ENCODE results near the gene LIX1. TPM values are rescaled to one million over a fixed set of nuclear protein-coding genes. Genes with fewer than 3 reads are reported as not detected.
"Not testable (repeated sequence)": the region's sequence is repeated elsewhere in the genome, so short reads cannot be mapped to it uniquely, and the experiment has no call there.

The LIX1 gene
- total RNA-seq, 2 donors from 2014 or later = 0.26 TPM; not detected in 1

GRCh38 chr5:97089149-97089801 lies 53.1 kb downstream of the LIX1 start:
- intact Hi-C loops (cut with DNase I) = no loop called here
- 67 to 74% methylated on average over 6 of the region's 6 CpGs for WGBS, 2 donors
- H3K36me3 ChIP-seq (replicated peaks in 1 of 2; ENCODE audit: insufficient read depth in 1 of 2, low read depth in 2 of 2) = no peaks in the 10 kb centered on the region
- H3K9me3 ChIP-seq = no peaks in the 10 kb centered on the region
- DNase-seq = no peak
- H3K4me1 ChIP-seq = no peaks in the 10 kb centered on the region
- no peak for ATAC-seq
- TF ChIP-seq, protein P1, sequence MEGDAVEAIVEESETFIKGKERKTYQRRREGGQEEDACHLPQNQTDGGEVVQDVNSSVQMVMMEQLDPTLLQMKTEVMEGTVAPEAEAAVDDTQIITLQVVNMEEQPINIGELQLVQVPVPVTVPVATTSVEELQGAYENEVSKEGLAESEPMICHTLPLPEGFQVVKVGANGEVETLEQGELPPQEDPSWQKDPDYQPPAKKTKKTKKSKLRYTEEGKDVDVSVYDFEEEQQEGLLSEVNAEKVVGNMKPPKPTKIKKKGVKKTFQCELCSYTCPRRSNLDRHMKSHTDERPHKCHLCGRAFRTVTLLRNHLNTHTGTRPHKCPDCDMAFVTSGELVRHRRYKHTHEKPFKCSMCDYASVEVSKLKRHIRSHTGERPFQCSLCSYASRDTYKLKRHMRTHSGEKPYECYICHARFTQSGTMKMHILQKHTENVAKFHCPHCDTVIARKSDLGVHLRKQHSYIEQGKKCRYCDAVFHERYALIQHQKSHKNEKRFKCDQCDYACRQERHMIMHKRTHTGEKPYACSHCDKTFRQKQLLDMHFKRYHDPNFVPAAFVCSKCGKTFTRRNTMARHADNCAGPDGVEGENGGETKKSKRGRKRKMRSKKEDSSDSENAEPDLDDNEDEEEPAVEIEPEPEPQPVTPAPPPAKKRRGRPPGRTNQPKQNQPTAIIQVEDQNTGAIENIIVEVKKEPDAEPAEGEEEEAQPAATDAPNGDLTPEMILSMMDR (IDR thresholded peaks at IDR 0.05) = no peak
- no peak for TF ChIP-seq POLR2A (IDR thresholded peaks at IDR 0.05)
- no peaks in the 10 kb centered on the region for H3K27me3 ChIP-seq
- H3K4me3 ChIP-seq = no peak overlapping the region
- H3K27ac ChIP-seq = no peak overlapping the region

GRCh38 chr5:97088774-97089148 lies 53.6 kb downstream of the LIX1 start:
- no peaks in the 10 kb centered on the region for H3K9me3 ChIP-seq
- no peaks in the 10 kb centered on the region for H3K27me3 ChIP-seq
- H3K4me1 ChIP-seq = no peaks in the 10 kb centered on the region
- DNase-seq (no peak), ATAC-seq (no peak)
- no peak overlapping the region for H3K27ac ChIP-seq
- intact Hi-C loops (cut with DNase I) = no loop called here
- H3K4me3 ChIP-seq = no peak overlapping the region
- TF ChIP-seq, protein P1 (IDR thresholded peaks at IDR 0.05) = no peak
- no peak for TF ChIP-seq POLR2A (IDR thresholded peaks at IDR 0.05)
- H3K36me3 ChIP-seq (replicated peaks in 1 of 2; ENCODE audit: insufficient read depth in 1 of 2, low read depth in 2 of 2) = no peaks in the 10 kb centered on the region
- 67 to 69% methylated on average over 2 of the region's 2 CpGs for WGBS, 2 donors

- H3K27ac ChIP-seq = no peak overlapping the region
- H3K27me3 ChIP-seq = no peaks in the 10 kb centered on the region
- DNase-seq (no peak), ATAC-seq (no peak)
- no peak for TF ChIP-seq POLR2A (IDR thresholded peaks at IDR 0.05)
- TF ChIP-seq, protein P1 (IDR thresholded peaks at IDR 0.05) = no peak
- no peaks in the 10 kb centered on the region for H3K9me3 ChIP-seq
- intact Hi-C loops (cut with DNase I) = no loop called here
- no peaks in the 10 kb centered on the region for H3K4me1 ChIP-seq
- no peak overlapping the region for H3K4me3 ChIP-seq
- no peaks in the 10 kb centered on the region for H3K36me3 ChIP-seq (replicated peaks in 1 of 2; ENCODE audit: insufficient read depth in 1 of 2, low read depth in 2 of 2)
- WGBS, 2 donors = 74 to 84% methylated on average over 4 of the region's 4 CpGs
These were observed 55.3 kb downstream of the LIX1 start for GRCh38 chr5:97087138-97087537.

DNA sequence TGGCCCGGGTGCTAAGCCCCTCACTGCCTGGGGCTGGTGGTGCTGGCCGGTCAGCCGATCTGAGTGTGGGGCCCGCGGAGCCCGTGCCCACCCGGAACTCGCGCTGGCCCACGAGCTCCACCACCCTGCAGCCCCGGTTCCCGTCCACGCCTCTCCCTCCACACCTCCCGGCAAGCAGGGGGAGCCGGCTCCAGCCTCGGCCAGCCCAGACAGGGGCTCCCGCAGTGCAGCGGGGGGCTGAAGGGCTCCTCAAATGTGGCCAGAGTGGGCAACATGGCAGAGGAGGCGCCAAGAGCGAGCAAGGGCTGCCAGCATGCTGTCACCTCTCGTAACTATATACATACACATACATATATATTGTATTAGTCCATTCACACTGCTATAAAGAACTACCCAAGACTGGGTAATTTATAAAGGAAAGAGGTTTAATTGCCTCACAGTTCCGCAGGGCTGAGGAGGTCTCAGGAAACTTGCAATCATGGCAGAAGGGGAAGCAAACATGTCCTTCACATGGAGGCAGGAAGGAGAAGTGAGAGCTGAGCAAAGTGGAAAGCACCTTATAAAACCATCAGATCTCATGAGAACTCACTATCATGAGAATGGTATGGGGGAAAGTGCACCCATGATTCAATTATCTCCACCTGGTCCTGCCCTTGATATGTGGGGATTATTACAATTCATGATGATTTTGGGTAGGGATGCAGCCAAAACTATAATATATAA lies 56.8 kb downstream of the LIX1 start:
- Histone ChIP-seq H3K36me3 (replicated peaks in 1 of 2; ENCODE audit: insufficient read depth in 1 of 2, low read depth in 2 of 2) (no peaks in the 10 kb centered on the region), H3K27ac (no peak overlapping the region), H3K27me3 (no peaks in the 10 kb centered on the region), H3K4me1 (no peaks in the 10 kb centered on the region), H3K9me3 (no peaks in the 10 kb centered on the region), H3K4me3 (no peak overlapping the region)
- peak in 1 of 4 donors; percentile 8 for DNase-seq
- WGBS, 2 donors = 81 to 95% methylated on average over 10 to 17 of the region's 22 CpGs
- ATAC-seq = no peak
- intact Hi-C loops (cut with DNase I) = no loop called here
- TF ChIP-seq POLR2A (IDR thresholded peaks at IDR 0.05) = no peak
- TF ChIP-seq, protein P1 (IDR thresholded peaks at IDR 0.05) = no peak

DNA sequence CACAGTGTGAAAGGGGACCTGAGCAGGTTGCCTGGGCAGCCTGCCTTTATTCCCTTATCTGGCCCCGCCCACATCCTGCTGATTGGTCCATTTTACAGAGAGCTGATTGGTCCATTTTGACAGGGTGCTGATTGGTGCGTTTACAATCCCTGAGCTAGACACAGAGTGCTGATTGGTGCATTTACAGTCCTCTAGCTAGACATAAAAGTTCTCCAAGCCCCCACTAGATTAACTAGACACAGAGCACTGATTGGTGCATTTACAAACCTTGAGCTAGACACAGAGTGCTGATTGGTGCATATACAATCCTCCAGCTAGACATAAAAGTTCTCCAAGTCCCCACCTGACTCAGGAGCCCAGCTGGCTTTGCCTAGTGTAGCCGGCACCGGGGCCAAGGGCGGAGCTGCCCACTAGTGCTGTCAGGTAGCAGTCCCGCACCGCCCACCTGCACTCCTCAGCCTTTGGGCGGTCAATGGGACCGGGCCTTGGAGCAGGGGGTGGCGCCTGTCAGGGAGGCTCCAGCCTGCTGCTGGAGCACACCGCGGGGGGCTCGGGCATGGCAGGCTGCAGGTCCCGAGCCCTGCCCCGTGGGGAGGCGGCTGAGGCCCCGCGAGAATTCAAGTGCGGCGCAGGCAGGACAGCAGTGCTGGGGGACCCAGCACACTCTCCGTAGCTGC lies 57.5 kb downstream of the LIX1 start:
- H3K4me3 ChIP-seq; intact Hi-C loops (cut with DNase I); H3K4me1 ChIP-seq; DNase-seq; H3K27ac ChIP-seq; ATAC-seq; H3K36me3 ChIP-seq (replicated peaks in 1 of 2; ENCODE audit: insufficient read depth in 1 of 2, low read depth in 2 of 2); H3K9me3 ChIP-seq; H3K27me3 ChIP-seq: not testable (repeated sequence)
- WGBS, 2 donors = 81 to 92% methylated on average over 2 to 20 of the region's 21 CpGs
